ENCODE measurements around the gene HSPA13.

Gene HSPA13

GRCh38 chr21:14358775-14359174, 24.2 kb downstream of the HSPA13 start:
- TF ChIP-seq RAD21 (IDR thresholded peaks at IDR 0.05; ENCODE audit: low read depth) = no peak
- TF ChIP-seq FOXM1 (IDR thresholded peaks at IDR 0.05; ENCODE audit: borderline replicate concordance, low read depth) = no peak
- TF ChIP-seq TEAD4 (IDR thresholded peaks at IDR 0.05) = no peak
- no peak for TF ChIP-seq USF1 (IDR thresholded peaks at IDR 0.05)
- TF ChIP-seq ZBTB7A (IDR thresholded peaks at IDR 0.05; ENCODE audit: low read depth) = no peak
- TF ChIP-seq YY1 (IDR thresholded peaks at IDR 0.05; ENCODE audit: low read depth) = no peak
- no peak for TF ChIP-seq CEBPB (IDR thresholded peaks at IDR 0.05)
- TF ChIP-seq REST (IDR thresholded peaks at IDR 0.05; ENCODE audit: low read depth) = no peak
- TF ChIP-seq MAX (IDR thresholded peaks at IDR 0.05) = no peak

GRCh38 chr21:14356746-14357145, 26.2 kb downstream of the HSPA13 start:
- TF ChIP-seq EGR1 (IDR thresholded peaks at IDR 0.05) (no peak), RAD21 (IDR thresholded peaks at IDR 0.05; ENCODE audit: low read depth) (no peak), CREB1 (IDR thresholded peaks at IDR 0.05; ENCODE audit: low read depth) (no peak), REST (IDR thresholded peaks at IDR 0.05; ENCODE audit: low read depth) (no peak), NFIC (IDR thresholded peaks at IDR 0.05) (no peak)

GRCh38 chr21:14354515-14354914, 28.4 kb downstream of the HSPA13 start:
- no peak for TF ChIP-seq TCF12 (IDR thresholded peaks at IDR 0.05; ENCODE audit: low read depth)
- TF ChIP-seq EGR1 (IDR thresholded peaks at IDR 0.05) = no peak
- no peak for TF ChIP-seq RAD21 (IDR thresholded peaks at IDR 0.05; ENCODE audit: low read depth)
- no peak for TF ChIP-seq TAF1 (IDR thresholded peaks at IDR 0.05; ENCODE audit: low read depth)
- no peak for TF ChIP-seq REST (IDR thresholded peaks at IDR 0.05; ENCODE audit: low read depth)
- no peak for TF ChIP-seq MAX (IDR thresholded peaks at IDR 0.05)
- no peak for TF ChIP-seq CEBPB (IDR thresholded peaks at IDR 0.05)
- TF ChIP-seq TEAD4 (IDR thresholded peaks at IDR 0.05) = no peak
- TF ChIP-seq EP300 (IDR thresholded peaks at IDR 0.05; ENCODE audit: borderline replicate concordance) = no peak
- no peak for TF ChIP-seq USF1 (IDR thresholded peaks at IDR 0.05)
- TF ChIP-seq CREB1 (IDR thresholded peaks at IDR 0.05; ENCODE audit: low read depth) = no peak
- TF ChIP-seq ZBTB7A (IDR thresholded peaks at IDR 0.05; ENCODE audit: low read depth) = no peak
- no peak for TF ChIP-seq YY1 (IDR thresholded peaks at IDR 0.05; ENCODE audit: low read depth)
- no peak for TF ChIP-seq NFIC (IDR thresholded peaks at IDR 0.05)
- TF ChIP-seq FOXM1 (IDR thresholded peaks at IDR 0.05; ENCODE audit: borderline replicate concordance, low read depth) = no peak

GRCh38 chr21:14353726-14354125, 29.2 kb downstream of the HSPA13 start:
- TF ChIP-seq TAF1 (IDR thresholded peaks at IDR 0.05; ENCODE audit: low read depth) (no peak), FOXM1 (IDR thresholded peaks at IDR 0.05; ENCODE audit: borderline replicate concordance, low read depth) (no peak), MAX (IDR thresholded peaks at IDR 0.05) (no peak), TEAD4 (IDR thresholded peaks at IDR 0.05) (no peak), TCF12 (IDR thresholded peaks at IDR 0.05; ENCODE audit: low read depth) (no peak), EGR1 (IDR thresholded peaks at IDR 0.05) (no peak), ZBTB7A (IDR thresholded peaks at IDR 0.05; ENCODE audit: low read depth) (no peak), REST (IDR thresholded peaks at IDR 0.05; ENCODE audit: low read depth) (no peak), NFIC (IDR thresholded peaks at IDR 0.05) (no peak), CREB1 (IDR thresholded peaks at IDR 0.05; ENCODE audit: low read depth) (no peak), EP300 (IDR thresholded peaks at IDR 0.05; ENCODE audit: borderline replicate concordance) (no peak), CEBPB (IDR thresholded peaks at IDR 0.05) (no peak), RAD21 (IDR thresholded peaks at IDR 0.05; ENCODE audit: low read depth) (no peak), USF1 (IDR thresholded peaks at IDR 0.05) (no peak), YY1 (IDR thresholded peaks at IDR 0.05; ENCODE audit: low read depth) (no peak)
